ENCODE data around the gene ACAP3.

Gene ACAP3

DNA sequence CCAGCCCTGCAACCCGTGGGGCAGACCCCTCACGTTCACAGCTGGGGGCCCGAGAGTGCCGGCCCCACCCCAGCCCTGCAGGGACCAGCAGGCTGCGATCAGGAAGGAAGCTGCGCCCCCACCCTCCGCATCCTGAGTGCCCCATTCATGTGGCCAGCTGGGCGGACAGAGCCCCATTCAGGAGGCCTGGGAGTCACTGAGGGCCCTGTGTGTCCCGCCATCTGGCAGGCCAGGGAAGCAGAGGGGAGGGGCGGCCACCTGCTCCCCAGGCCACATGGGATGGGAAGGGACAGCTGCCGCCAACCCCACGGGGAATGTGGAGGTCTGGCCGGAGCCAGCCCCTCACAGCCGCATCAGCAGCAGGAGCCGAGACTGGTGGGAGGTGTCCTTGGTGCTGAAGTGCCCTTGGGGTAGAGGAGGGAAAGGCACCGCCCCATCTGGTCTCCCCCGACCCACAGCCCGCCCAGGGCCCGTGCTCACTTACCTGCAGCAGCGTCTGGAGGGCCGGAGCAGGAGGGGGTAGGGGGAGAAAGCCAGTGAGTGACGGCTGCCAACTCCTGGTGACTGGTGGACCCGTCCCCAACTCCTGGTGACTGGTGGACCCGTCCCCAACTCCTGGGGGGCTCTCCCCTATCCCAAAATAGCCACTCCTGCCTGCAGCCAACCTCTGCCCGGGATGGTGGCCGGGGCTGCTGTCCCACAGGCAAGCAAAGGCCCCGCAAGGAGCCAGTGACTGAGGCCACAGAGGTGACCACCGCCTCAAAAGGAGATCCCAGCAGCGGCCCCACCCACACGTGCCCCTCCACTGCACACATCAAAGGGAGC, 8.7 kb downstream of the ACAP3 start:
- no peak for DNase-seq

DNA sequence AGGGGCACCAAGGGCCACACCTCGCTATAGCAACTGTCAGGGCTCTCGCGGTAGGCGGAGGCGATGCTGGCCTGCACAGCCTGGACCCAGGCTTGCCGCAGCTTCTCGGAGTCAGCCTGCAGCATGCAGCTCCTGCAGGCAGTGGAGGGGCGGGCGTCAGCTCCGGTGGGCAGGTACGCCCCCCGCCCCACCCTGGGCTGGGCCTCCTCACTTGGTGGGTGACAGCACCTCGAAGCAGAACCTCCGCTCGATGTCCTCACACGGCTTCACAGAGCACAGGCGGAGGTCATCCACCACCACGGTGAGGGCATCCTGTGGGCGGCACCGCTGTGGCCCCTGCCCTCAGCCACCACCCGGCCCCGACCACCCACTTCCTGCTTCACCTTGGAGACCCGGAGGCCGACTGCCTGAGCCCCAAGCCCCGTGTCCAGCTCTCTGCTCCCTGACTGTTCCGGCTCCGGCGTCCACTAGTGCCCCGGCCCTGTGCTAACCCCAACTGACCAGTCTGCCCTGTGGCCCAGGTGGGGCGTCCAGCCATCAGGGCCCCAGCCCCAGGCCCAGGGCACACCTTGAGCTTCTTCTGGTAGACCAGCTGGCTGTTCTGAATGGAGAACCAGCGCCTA, 9.8 kb downstream of the ACAP3 start:
- no peak for DNase-seq

GRCh38 chr1:1296070-1297061, 11.4 kb downstream of the ACAP3 start:
- no peak for DNase-seq

- no peak for DNase-seq
Observed at GRCh38 chr1:1295154-1295923, 12.4 kb downstream of the ACAP3 start.

DNA sequence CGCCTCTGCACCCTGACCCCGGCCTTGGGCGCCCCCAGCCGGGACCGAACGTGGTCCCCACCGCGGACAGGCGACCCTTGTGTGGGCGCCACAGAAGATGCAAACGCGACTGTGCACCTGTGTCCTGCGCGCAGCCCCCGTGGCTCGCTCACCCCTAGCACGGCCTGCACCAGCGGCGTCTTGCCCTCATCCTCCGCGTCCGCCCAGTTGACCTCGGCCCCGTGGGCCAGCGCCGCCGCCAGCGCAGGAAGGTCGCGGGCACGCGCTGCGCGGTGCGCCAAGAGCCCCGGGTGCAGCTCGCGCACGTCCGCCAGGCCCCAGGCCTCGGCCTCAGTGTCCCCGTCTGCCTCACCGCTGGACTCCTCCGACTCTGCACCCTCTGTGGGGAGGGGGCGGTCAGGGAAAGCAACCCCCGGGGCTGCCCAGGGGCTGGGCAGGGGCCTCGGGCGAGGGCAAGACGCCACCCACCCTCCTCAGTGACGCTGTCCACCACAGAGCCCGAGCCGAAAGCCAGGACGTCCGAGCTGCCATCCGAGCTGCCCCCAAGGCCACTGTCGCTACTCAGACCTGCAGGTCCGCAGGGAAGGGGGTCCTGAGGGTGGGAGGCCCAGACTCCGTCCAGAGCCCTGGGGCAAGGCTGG, 13.4 kb downstream of the ACAP3 start:
- DNase-seq = no peak

DNA sequence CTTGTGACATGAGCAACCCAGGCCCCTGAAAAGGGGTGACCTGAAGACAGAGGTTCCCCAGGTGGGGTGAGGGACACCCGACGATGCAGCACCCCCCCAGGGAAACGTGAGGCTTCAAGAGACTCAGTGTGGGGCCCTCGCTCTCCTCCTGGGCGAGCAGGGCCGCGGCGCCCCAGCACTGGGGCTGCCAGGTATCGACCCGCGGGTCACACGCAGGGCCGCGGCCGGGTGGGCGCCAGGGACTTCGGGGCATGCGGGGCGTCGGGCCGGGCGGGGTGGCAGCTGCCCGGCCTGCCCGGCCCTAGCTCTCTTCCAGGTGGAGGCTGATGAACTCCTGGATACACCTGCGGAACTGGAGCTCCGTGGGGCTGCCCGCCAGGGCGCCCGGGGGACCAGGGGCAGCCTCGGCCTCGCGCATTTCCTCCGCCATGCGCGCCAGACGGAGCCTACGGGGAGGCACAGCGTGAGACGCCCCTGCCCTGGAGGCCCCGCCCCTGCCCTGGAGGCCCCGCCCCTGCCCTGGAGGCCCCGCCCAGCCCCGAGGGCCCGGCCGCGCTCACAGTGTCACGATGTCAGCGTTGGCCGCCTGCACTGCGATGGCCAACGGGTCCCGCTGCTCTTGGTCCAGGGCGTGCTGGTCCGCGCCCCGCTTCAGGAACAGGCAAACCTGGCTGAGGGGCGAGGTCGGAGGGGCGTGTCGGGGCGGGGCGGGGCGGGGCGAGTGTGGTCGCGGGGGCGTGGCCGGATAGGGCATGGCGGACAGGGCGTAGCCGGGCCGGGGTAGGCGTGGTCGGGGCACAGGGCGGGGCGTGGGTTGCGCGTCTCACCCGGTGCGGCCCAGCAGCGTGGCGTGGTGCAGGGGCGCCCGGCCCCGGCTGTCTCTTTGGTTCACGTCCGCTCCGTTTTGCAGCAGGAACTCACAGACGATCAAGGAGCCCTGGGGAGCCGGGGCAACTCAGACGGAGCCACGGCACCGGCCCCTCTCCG, 14.2 kb downstream of the ACAP3 start:
- no peak for DNase-seq

DNA sequence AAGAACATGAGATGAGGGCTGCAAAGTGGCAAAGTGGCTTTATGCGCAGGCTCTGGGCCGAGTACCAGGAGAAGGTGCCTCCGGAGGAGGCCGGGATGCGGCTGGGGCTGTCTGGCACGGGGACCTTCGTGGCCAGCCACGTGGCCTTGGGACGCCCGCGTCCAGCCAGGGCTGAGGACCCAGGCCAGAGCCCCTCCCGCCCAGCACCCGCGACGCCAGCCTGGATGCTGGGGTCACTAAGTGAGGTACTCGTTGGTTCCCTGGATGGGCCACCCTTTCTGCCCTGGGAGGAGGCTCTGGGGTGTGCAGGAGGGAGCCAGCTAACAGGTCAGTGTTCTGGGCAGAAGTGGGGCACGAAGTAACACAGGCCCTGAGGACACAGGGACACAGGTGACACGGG, 14.9 kb downstream of the ACAP3 start:
- no peak for DNase-seq

DNA sequence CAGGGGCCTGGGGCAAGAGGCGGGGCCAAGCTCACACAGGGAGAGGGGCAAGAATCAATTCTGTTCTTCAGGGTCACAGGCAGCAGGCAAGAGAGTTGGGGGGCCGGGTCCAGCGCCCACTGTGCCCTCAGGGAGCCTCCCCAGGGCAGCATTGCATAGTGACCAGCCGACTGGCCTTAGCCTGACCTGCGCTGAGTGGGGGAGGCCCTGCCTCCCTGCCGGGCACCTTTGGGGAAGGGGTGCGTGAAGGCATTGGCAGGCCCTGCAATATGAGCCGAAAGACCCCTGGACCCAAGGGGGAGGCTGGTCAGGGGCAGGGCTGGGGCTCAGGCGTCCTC, 15.3 kb downstream of the ACAP3 start:
- DNase-seq = no peak

GRCh38 chr1:1291548-1292441, 15.9 kb downstream of the ACAP3 start:
- DNase-seq = peak; percentile 54

- no peak for DNase-seq
Observed at GRCh38 chr1:1291023-1291528, 16.7 kb downstream of the ACAP3 start.

DNA sequence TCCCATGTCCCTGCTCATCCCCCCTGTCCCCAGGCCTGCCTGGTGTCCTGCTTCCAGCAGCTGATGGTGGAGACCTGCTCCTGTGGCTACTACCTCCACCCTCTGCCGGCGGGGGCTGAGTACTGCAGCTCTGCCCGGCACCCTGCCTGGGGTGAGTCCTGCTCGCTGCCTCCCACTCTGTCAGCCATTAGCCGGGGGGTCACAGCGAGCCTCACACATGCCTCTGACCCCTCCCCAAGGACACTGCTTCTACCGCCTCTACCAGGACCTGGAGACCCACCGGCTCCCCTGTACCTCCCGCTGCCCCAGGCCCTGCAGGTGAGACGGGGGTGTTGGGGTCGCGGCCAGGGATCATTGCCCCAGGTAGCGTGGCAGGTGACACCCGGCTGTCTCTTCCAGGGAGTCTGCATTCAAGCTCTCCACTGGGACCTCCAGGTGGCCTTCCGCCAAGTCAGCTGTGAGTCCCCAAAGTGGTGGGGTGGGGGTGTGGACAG, 17.4 kb downstream of the ACAP3 start:
- peak; percentile 28 for DNase-seq

GRCh38 chr1:1287288-1288110, 20.2 kb downstream of the ACAP3 start:
- DNase-seq = no peak

DNA sequence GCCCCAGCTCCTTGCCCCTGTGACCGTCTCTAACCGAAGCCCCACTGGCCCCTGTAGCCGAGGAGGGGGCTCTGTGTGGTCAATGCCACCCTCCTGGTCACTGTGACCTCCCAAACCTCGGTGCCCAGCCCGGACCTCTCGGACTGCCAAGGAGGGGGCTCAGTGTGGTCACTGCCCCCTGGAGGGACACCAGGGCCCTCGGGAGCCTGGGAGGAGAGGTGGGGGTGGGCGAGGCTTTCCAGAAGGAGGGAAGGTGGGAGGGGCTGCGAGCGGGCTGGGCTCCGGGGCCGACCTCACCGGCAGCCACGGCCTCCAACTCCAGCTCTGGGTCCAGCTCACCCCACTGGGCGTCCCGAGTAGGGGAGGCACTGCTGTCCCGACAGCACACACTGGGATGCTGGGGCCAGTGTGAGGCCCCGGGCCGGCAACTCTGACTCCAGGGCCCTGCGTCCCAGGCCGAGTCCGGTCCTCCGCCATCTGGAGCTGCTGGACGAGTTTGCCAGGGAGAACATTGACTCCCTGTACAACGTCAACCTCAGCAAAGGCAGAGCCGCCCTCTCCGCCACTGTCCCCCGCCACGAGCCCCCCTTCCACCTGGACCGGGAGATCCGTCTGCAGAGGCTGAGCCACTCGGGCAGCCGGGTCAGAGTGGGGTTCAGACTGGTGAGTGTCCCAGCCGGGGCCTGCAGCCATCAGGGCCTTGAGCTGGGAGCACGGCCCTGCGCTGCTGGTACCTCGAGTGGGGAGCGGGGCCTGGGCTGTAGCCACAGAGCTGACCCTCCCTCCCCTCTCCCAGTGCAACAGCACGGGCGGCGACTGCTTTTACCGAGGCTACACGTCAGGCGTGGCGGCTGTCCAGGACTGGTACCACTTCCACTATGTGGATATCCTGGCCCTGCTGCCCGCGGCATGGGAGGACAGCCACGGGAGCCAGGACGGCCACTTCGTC, 21.1 kb downstream of the ACAP3 start:
- no peak for DNase-seq

DNA sequence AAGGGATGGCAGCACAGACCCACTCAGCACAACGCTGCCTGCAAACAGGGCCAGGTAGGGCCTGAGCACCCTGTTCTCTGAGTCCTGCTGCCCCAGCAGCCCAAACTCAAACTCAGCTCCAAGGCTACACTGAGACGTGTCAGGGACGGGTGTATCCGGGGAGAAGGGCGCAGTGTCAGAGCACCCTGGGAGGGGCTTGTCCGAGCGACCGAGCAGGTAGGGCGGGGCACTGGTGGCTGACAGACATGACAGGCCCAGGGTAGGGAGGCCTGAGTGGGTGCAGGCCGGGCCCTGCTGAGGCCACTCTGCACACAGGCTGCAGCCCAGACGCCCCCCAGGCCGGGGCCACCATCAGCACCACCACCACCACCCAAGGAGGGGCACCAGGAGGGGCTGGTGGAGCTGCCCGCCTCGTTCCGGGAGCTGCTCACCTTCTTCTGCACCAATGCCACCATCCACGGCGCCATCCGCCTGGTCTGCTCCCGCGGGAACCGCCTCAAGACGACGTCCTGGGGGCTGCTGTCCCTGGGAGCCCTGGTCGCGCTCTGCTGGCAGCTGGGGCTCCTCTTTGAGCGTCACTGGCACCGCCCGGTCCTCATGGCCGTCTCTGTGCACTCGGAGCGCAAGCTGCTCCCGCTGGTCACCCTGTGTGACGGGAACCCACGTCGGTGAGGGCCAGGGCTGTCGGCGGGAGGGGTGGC, 22.0 kb downstream of the ACAP3 start:
- no peak for DNase-seq

DNA sequence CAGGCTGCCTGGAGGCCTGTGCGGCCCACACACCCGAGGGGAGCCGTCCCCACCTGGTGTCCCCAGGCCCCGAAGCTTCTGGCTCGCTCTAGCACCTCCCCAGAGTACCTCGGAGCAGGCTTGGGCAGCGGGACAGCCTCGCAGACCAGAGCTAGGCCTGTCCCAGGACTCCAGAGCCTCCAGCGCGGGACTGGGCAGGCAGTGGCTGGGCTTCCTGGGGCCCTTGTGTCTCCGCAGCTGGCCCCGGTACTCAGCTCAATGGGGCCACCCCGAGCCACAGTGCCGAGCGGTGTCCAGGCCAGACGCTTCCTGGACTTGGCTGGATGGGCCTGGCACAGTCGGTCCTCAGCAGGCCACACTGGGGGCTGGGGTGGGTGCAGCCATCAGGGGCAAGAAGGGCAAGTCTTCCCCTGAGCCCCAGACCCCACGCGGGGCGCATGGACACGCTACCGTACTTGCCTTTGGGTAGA, 22.6 kb downstream of the ACAP3 start:
- no peak for DNase-seq

All from activated effector memory CD4-positive, alpha-beta T cell treated with Interleukin-2 at 50 U/mL for 16 hours (primary cell).